Stimulated activated CD4-positive, alpha-beta T cell treated with anti-CD3 and anti-CD28 coated beads, Interleukin-15, amount 100 ng/mL, for 24 hours (primary cell): ENCODE results near the gene MAEA.

Experiments used
- DNase-seq: peaks from one replicate; pipeline ENCODE4 v3.0.0-alpha.2; 2020

Gene MAEA

DNA sequence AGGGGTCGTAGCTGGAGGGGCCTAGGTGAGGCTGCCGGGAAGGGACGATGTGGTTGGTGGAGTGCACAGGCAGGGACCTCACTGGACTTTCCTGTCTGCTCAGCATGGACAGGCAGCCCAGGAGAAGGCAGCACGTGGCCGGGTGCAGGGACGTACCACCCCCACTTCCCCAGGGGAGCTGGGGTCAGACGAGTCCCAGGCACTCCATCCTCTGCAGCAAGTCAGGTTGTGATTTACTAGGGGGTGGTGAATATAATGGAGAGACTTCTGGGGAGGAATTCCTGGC lies 39.2 kb upstream of the MAEA start:
- no peak for DNase-seq

DNA sequence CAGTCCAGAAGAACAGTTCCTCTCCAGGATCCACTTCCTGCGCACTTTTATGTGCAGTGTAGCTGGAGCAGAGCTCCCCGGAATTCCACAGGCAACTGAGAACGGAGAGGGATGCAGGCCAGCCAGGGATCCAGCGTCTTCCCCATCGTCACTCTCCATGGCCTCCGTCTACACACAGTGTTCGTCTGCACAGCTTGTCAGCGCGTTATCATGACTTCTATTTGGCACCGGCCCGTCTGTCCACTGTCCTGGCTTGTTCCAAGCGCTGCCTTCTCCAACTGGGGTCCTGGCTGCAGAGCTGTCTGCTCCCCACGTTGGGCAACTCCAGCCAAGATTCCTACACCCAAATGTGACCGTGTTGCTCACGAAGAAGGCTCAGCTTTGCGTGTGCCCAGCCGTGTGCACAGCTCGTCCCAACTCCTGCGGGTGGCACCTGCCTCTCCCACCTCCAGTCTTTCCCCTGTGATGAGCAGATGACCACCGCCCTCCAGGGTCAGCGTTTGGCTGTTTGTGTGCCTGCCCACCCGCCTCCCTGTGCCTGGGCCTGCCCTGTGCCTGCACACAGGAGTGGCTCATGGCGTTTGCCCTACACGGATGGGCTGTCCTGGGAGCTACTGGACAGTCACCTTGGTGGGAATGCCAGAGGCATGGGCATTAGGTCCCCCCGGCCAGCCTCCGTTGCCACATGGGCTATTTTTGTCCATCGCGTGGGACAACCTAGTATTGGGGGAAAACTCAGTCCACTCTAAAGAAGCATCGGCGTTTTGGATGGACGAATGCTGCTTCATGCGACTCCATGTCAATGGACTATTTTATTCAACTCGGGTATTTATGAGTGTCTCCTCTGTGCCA lies 38.5 kb upstream of the MAEA start:
- no peak for DNase-seq

DNA sequence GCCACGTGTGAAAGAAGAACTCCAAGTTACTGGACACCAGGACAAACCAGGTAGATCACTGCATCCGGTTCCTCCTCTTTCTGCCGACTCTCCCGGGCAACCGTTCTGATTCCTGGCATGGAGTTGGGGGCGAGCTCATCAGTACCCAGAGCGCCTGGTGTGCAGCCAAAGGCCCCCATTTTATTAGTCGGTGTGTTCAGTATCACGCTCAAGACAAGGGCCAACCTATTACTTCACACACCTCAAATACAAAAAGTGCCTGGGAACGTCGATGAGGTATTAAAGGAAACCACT lies 38.0 kb upstream of the MAEA start:
- DNase-seq = no peak

DNA sequence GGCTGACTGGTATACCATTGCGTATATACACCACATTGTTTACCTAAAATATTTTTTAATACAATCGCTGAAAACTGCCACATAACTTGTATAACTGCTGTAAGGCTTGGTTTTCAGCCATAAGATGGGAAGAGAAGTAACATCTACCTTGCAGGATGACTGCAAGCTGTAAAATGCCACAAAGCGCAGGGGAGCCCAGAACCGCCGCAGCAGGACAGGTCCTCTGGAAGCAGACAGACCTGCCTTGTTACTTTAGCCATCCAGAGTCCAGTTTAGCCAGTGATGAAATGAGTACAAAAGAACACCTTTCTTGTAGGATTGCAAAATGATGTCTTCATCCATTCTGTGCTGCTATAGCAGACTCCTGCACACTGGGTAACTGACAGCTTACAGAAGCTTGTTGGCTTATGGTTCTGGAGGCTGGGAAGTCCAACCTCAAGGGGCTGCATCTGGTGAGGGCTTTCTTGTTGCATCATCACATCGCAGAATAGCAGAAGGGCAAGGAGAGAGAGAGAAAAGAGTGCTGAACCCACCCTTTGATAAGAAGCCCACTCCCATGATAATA lies 36.7 kb upstream of the MAEA start:
- no peak for DNase-seq

DNA sequence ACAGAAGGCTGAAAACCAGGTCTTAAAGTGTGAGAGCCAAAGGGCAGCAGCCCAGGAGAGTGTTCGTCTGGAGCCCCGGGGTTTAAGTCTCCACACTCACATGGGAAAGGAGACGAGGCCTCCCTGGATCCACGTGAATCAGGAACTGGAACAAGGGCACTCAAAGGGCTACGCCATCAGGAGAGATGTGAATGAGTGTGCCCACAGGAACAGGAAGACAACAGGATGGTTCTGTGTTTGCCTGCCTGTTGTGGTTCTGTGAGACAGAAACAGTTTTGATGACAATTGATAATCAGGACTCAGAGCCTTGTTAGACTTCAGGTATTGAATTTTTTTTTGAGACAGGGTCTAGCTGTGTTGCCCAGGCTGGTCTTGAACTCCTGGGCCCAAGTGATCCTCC lies 35.9 kb upstream of the MAEA start:
- no peak for DNase-seq

DNA sequence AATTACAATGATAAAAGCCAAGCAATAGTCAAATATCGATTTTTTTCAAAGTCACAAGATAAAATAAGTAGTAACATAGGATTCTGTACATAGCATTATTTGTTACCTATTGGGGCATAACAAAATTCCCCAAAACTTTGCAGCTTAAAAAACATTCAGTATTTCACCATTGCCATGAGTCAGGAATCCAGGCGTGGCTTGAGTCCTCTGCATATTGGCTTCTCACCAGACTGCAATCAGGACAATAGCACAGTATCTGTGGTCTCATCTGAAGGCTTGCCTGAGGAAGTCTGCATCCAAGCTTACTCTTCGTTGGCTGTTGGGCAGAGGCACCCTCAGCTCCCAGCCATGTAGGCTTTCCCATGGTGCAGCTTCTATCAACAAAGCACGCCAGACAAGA lies 34.5 kb upstream of the MAEA start:
- no peak for DNase-seq

DNA sequence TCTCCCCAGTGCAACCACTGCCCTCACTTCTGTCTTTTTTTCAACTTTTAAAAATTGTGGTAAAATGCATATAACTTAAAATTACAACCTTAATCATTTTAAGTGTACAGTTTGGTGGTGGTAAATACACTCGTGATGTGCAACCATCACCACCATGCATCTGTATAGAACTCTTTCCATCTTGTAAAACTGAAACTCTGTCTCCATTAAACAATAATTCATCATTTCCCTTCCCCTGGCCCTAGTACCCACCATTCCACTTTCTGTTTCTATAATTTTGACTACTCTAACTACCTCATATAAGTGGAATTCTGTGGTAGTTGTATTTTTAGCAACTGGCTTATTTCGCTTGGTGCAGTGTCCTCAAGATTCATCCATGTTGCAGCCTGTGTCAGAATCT lies 34.0 kb upstream of the MAEA start:
- no peak for DNase-seq

DNA sequence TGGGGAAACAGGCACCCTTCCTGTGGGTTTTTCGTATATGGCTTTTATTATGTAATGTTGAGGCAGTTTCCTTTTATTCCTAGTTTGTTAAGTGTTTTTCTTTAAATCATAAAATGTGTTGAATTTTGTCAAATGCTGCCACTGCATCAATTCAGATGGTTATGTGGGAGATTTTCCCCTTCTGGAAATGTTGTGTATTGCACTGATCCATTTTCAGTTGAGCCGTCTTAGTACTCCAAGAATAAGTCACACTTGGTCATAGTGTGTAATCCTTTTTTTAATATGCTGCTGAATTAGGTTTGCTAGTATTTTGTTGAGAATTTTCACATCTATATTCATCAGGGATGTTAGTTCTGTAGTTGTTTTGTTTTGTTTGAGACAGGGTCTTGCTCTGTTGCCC lies 31.2 kb upstream of the MAEA start:
- DNase-seq = no peak

DNA sequence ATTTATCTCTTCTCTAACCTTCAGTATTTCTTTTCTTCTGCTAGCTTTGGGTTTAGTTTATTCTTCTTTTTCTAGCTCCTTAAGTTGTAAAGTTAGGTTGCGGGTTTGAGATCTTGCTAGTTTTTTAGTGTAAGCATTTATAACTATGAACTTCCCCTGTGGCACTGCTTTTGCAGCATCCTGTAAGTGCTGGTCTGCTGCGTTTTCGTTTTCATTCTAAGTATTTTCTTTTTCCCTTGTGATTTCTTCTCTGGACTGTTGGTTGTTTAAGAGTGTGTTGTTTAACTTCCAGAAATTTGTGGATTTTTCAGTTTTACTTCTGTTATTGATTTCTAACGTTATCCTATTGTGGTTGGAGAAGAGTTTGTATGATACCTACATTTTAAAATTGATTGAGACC lies 29.7 kb upstream of the MAEA start:
- DNase-seq = no peak

DNA sequence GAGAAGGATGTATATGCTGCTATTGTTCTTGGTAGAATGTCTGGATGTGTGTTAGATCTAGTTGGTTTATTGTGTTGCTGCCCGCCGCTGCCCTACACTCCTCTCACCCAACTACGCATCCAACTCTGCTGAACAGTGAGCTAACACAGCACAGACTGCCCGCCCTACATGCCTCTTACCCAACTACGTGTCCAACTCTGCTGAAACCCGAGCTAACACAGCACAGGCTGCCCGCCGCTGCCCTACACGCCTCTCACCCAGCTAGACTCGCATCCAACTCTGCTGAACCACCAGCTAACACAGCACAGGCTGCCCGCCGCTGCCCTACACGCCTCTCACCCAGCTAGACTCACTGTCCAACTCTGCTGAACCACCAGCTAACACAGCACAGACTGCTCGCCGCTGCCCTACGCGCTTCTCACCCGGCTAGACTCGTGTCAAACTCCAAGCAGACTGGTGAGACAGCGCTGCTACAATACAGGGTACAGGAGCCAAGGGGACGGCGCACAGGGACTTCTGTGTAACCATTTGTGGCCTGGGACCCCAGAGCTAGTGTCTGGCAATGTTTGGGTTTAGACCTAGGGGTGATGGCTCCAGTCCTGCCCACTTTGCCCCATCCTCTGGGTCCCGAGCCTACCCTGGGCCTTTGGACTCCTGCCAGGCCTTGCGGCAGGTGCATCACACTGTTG lies 29.1 kb upstream of the MAEA start:
- DNase-seq = no peak

DNA sequence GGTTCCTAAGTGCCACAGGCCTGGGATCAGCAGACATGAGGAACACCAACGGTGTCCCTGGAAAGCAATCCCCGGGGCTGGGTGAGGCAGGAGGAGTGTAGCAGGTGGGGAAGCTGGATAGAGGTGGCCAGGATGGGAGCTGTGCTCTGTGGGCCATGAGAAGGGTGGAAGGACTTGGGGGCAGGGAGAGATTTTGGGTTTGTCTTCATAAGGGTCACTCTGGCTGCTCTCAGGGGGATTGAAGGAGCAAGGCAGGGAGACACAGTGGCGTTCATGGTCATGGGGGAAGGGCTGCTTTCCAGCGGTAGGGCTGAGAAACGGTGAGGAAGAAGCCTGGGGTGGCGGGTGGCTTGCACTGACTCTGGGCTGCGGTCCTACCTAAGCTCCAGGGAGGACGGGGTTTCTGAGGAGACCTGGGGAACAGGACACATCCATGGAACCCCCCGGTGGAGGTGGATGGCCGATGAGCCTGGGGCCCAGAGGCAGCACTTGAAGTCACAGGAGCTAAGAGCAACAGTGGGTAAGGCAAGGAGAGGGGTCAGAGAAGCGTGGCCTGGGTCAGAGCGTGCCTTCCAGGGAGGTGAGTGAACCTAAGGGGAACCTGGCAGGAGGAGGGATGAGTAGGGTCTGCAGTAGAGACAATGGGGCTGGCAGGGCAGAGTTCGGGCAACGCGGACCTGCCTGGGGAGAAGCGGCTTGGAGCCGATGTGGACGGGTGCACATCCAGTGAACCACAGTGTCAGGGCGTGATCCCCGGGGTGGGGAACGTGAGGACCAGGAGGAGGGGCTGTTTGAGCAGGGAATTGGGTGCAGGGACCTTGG lies 28.4 kb upstream of the MAEA start:
- no peak for DNase-seq

DNA sequence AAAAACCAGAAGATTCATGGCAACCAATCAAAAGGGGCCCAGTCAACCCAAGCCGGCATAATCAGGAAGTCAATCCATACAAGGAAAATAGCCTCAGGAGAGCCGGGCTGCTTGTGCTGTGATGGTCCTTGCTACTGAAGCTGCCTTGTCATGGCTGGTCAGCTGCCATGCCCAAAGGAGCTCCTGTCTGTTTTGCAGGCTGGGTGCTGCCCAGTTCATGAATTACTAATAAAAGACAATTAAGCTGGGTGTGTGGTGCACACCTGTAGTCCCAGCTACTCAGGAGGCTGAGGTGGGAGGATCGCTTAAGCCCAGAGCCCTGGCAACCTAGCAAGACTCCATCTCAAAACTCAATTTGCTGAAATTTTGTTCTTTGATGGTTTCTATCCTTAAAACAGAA lies 24.7 kb upstream of the MAEA start:
- DNase-seq = no peak

DNA sequence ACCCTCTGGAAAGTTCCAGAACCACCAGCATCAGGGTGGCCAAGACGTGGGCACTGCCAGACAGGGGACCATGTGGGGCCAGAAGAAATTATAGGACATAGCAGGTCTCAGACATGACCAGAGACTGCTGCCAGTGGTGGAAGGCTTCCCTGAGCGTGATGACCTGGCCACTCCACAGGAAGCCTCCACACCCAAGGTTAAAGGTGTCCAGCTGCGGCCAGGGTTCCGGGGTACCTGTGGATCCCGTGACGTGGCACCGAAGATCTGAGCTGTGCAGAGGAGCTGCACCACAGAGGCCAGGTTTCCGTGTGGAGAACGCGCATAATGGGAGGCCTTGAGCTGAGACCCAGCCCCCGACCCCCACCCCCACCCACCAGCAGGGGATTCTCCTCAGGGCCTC lies 24.3 kb upstream of the MAEA start:
- DNase-seq = no peak

DNA sequence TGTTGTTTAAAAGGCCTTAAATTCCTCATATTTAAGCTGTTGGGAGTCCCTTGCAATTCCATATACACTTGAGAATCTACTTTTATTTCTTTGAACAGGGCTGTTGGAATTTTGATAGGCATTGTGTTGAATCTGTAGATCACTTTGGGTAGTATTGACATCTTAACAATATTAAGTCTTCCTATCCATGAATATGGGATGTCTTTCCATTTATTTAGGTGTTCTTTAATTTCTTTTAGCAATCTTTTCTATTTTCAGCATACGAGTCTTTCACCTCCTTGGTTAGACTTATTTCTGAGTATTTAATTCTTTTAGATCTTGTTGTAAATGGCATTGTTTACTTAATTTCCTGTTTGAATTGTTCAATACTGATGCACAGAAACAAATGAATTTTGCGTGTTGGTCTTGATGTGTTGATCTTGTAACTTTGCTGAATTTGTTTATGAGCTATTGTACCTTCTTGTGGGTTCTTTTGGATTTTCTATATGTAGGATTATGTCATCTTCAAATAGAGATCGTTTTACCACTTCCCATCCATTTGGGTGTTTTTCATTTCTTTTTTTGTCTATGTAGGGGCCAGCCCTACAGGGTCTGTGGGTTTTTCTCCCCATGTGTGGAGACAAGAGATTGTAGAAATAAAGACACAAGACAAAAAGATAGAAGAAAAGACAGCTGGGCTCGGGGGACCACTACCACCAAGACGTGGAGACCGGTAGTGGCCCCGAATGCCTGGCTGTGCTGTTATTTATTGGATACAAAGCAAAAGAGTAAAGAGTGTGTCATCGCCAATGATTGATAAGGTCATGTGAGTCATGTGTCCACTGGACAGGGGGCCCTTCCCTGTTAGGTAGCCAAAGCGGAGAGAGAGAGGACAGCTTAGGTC lies 22.6 kb upstream of the MAEA start:
- DNase-seq = no peak

DNA sequence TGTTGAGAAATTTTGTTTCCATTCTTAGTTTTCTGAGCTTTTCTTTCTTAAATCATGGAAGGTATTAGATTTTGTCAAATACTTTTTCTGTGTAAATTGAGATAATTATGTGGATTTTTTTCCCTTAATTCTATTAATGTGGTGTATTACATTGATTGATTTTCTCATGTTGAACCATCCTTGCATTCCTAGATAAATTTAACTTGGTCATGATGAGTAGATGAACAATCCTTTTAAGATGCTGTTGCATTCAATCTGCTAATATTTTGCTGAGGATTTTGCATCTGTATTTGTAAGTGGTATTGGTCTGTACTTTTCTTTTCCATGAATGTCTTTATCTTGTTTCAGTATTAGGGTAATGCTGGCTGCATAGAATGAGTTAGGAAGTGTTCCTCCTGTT lies 20.5 kb upstream of the MAEA start:
- no peak for DNase-seq

DNA sequence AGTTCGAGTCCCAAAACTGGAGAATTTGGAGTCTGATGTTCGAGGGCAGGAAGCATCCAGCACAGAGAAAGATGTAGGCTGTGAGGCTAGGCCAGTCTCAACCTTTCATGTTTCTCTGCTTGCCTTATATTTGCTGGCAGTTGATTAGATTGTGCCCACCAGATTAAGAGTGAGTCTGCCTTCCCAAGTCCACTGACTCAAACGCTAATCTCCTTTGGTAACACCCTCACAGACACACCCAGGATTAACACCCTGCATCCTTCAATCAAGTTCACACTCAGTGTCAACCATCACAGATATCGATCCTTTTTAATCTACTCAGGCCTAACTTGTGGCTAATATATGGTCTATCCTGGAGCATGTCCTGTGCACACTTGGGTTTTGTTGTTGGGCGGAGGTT lies 18.0 kb upstream of the MAEA start:
- DNase-seq = no peak

DNA sequence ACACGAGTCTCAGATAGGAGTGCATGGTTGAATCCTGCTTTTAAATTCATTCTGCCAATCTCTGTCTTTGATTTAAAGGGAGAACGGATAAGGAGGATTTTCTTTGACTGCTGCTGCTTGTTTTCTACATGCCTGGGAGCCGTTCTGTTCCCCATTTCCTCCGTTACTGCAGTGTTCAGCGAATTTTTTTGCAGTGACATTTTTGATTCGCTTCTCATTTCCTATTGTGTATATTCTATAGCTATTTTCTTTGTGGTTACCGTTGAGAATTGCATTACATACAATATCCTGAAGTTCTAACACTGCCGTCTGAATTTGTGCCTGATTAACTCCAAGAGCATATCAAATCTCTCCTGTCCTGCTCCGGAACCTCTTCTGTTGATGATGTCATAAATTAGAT lies 14.8 kb upstream of the MAEA start:
- no peak for DNase-seq

DNA sequence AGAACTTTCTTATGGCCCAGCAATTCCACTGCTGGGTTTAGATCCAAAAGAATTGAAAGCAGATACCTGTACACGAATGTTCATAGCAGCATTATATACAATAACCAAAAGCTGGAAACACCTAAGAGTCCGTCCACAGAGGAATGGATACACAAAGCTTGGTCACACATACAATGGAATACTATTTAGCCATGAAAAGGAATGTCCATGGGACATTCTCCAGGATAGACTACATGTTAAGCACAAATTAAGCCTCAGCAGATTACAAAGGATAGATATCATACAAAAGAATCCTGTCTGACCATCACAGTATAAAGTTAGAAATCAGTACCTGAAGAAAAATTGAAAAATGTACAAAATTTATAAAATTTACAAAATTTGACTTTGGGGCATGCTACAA lies 12.7 kb upstream of the MAEA start:
- no peak for DNase-seq

DNA sequence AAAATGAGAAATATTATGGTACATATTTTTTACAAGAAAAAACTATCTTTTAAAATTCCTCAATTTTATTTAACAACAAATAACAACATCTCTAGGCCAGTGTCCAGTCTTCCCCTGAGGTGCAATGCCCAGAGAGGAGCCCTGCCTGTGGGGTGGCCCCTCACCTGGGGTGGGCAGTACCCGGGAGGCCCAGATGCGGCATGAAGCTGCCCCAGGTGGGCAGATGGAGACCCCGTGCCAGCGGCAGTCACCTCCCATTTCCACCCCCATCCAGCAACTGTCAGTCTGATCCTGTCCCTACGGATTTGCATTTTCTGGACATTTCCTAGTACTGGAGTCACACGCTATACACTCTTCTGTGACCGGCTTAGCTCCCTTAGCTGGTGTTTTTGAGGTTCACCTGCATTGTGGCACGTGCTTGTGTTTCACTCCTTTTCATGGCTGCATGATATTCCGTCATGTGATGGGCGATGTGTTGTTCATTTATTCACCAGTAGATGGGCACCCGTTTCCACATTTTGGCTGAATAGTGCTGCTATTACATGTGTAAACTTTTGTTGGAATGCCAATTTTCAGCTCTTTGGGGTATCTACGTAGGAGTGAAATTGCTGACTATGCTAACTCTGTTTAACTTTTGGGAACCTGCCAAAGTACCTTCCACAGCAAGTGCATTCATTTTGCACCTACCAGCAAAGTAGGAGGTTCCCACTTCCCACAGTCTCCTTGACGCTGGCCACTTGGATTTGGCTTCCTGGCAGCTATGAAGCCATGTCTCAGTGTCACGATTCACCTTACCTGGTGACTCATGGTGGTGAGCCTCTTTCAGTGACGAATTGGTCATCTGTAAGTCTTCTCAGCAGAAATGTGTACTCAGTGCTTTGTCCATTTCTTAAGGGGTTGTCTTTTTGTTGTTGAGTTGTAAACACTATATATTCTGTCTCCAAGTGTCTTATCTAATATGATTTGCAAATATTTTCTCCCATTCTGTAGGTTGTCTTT lies 11.7 kb upstream of the MAEA start:
- DNase-seq = no peak

DNA sequence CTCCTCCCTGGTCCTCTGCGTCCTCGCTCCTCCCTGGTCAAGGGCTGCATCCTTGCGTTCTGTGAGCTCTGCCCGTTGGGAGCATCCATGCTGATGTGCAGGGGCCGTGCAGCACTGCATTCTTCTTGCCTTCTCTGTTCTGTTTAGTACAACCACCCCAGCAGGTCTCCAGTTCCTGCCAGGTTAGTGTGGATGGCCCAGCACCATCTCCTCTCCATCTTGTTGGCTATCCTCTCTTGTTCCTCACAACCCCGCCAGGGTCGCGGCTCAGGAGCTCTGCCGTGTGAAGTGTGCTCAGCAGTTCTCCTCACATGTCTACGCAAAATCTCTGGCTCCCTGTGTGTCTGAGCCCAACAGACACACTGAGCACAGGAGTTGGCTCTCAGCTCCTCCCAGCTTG lies 10.4 kb upstream of the MAEA start:
- DNase-seq = no peak

DNA sequence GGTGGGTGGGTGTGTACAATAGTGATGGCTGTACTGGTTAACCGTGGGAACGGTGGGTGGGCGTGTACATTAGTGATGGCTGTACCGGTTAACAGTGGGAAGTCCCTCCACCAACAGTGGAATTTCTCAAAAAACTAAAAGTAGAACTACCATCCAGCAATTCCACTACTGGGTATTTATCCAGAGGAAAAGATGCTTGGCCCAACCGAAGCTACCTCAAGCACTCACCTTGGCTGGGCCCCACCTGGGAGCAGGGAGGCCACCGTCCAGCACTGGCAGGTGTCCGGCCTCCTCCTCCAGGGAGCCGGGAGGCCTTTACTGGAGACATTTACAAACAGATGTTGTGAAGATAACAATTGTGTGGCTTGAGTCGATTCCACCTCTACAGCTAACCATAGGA lies 6.0 kb upstream of the MAEA start:
- no peak for DNase-seq
